HG03025 (cell line): ENCODE data around the gene RTF1.

Source experiments
- ATAC-seq: cut with Tn5 transposase; IDR thresholded peaks from one replicate; pipeline ENCODE4 v1.9.1; 2021; ENCODE audit warnings: mild to moderate bottlenecking, moderate library complexity; ENCODE audit not compliant: unreplicated experiment, low FRiP score

RTF1 gene

GRCh38 chr15:41484937-41485625, 68.2 kb downstream of the RTF1 start:
- no peak for ATAC-seq

GRCh38 chr15:41486286-41486685, 69.4 kb downstream of the RTF1 start:
- no peak for ATAC-seq

- no peak for ATAC-seq
Measured at GRCh38 chr15:41487381-41487780, 70.5 kb downstream of the RTF1 start.

GRCh38 chr15:41487802-41488201, 70.9 kb downstream of the RTF1 start:
- no peak for ATAC-seq

- ATAC-seq: no peak
Measured at GRCh38 chr15:41489641-41490040, 72.7 kb downstream of the RTF1 start.

GRCh38 chr15:41490355-41490754, 73.5 kb downstream of the RTF1 start:
- ATAC-seq: no peak

- ATAC-seq: no peak
Measured at GRCh38 chr15:41491889-41492288, 75.0 kb downstream of the RTF1 start.

GRCh38 chr15:41492597-41493204, 75.8 kb downstream of the RTF1 start:
- ATAC-seq: no peak

GRCh38 chr15:41493205-41493901, 76.5 kb downstream of the RTF1 start, which contains the start of gene ITPKA:
ITPKA (plus strand) TSS chr15:41493874; CDS start chr15:41493928, 54 bp downstream.
- peak; percentile 65 for ATAC-seq

GRCh38 chr15:41493902-41494189, 77.0 kb downstream of the RTF1 start:
- no peak for ATAC-seq

GRCh38 chr15:41494190-41494921, 77.5 kb downstream of the RTF1 start:
- peak; percentile 10 for ATAC-seq

GRCh38 chr15:41494922-41495735, 78.2 kb downstream of the RTF1 start:
- no peak for ATAC-seq

GRCh38 chr15:41495736-41496599, 79.1 kb downstream of the RTF1 start:
- ATAC-seq: no peak

- ATAC-seq: no peak
Measured at GRCh38 chr15:41498657-41499056, 81.8 kb downstream of the RTF1 start.

GRCh38 chr15:41499109-41499851, 82.4 kb downstream of the RTF1 start:
- no peak for ATAC-seq

GRCh38 chr15:41501191-41501917, 84.5 kb downstream of the RTF1 start:
- ATAC-seq: no peak

GRCh38 chr15:41501931-41502794, 85.3 kb downstream of the RTF1 start:
- ATAC-seq: no peak
